RWPE2 (cell line): ENCODE data around the gene SERPINB5.

ENCODE experiments used
- ATAC-seq: fragments of 200-7000 bp; cut with Tn5 transposase; 3 replicates; pipeline ENCODE4 v1.9.1; 2021; ENCODE audit warnings: low read depth
- DNase-seq: peaks from one replicate; pipeline ENCODE4 v3.0.0-alpha.2; 2020; ENCODE audit warnings: low spot score
- H3K27ac ChIP-seq: fragments of 450-650 bp; 2 replicates; pipeline ENCODE4 v1.5.1; 2017; ENCODE audit warnings: mild to moderate bottlenecking; ENCODE audit not compliant: poor library complexity, severe bottlenecking
- H3K27me3 ChIP-seq: fragments of 250-450 bp; sonication (Bioruptor Pico); 2 replicates; pipeline ENCODE4 v1.5.1; 2021; ENCODE audit warnings: mild to moderate bottlenecking, moderate library complexity; ENCODE audit not compliant: insufficient read depth, poor library complexity, severe bottlenecking
- H3K36me3 ChIP-seq: fragments of 250-450 bp; sonication (Bioruptor Pico); 2 replicates; pipeline ENCODE4 v1.5.1; 2020; ENCODE audit warnings: low read depth, mild to moderate bottlenecking, moderate library complexity
- H3K4me1 ChIP-seq: fragments of 250-450 bp; sonication (Bioruptor Pico); 2 replicates; pipeline ENCODE4 v1.5.1; 2021; ENCODE audit warnings: mild to moderate bottlenecking, moderate library complexity; ENCODE audit not compliant: insufficient read depth, poor library complexity, severe bottlenecking
- H3K4me3 ChIP-seq: fragments of 250-450 bp; sonication (Bioruptor Pico); 2 replicates; pipeline ENCODE4 v1.5.1; 2021; ENCODE audit warnings: mild to moderate bottlenecking, moderate library complexity; ENCODE audit not compliant: severe bottlenecking
- H3K9me3 ChIP-seq: fragments of 250-450 bp; sonication (Bioruptor Pico); 2 replicates; pipeline ENCODE4 v1.5.1; 2021; ENCODE audit warnings: mild to moderate bottlenecking, moderate library complexity; ENCODE audit not compliant: severe bottlenecking
- TF ChIP-seq, protein P1 (sequence below): fragments of 450-650 bp; IDR thresholded peaks from one replicate; pipeline ENCODE4 v1.5.1; 2017; ENCODE audit warnings: mild to moderate bottlenecking, moderate library complexity; ENCODE audit not compliant: poor library complexity, severe bottlenecking

SERPINB5 gene

DNA sequence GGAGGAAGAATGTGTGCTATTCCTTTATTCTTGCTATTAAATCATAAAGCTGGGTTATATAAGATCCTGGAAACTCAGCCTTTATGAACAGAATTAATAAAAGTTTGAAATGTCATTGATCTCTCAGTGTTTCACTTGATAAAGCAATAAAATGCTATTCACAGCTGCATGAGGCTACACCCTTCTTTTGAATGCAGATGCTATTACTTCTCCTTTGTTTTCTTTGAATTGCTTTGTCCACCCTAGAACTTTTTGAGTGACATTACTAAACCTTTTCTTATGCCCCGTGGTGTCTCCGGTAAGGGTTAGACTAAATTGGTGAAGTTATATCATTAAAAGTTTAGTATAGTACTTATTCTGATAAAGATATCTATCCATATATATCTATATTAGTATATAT lies 18.9 kb downstream of the SERPINB5 start:
- TF ChIP-seq, protein P1, sequence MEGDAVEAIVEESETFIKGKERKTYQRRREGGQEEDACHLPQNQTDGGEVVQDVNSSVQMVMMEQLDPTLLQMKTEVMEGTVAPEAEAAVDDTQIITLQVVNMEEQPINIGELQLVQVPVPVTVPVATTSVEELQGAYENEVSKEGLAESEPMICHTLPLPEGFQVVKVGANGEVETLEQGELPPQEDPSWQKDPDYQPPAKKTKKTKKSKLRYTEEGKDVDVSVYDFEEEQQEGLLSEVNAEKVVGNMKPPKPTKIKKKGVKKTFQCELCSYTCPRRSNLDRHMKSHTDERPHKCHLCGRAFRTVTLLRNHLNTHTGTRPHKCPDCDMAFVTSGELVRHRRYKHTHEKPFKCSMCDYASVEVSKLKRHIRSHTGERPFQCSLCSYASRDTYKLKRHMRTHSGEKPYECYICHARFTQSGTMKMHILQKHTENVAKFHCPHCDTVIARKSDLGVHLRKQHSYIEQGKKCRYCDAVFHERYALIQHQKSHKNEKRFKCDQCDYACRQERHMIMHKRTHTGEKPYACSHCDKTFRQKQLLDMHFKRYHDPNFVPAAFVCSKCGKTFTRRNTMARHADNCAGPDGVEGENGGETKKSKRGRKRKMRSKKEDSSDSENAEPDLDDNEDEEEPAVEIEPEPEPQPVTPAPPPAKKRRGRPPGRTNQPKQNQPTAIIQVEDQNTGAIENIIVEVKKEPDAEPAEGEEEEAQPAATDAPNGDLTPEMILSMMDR = no peak
- no peaks in the 10 kb centered on the region for H3K9me3 ChIP-seq
- H3K27ac ChIP-seq = no peak overlapping the region
- no peak overlapping the region for H3K4me3 ChIP-seq
- DNase-seq = no peak
- no peaks in the 10 kb centered on the region for H3K27me3 ChIP-seq
- H3K4me1 ChIP-seq = no peaks in the 10 kb centered on the region
- peaks cover 98% of the 10 kb centered on the region for H3K36me3 ChIP-seq
- no peak for ATAC-seq

DNA sequence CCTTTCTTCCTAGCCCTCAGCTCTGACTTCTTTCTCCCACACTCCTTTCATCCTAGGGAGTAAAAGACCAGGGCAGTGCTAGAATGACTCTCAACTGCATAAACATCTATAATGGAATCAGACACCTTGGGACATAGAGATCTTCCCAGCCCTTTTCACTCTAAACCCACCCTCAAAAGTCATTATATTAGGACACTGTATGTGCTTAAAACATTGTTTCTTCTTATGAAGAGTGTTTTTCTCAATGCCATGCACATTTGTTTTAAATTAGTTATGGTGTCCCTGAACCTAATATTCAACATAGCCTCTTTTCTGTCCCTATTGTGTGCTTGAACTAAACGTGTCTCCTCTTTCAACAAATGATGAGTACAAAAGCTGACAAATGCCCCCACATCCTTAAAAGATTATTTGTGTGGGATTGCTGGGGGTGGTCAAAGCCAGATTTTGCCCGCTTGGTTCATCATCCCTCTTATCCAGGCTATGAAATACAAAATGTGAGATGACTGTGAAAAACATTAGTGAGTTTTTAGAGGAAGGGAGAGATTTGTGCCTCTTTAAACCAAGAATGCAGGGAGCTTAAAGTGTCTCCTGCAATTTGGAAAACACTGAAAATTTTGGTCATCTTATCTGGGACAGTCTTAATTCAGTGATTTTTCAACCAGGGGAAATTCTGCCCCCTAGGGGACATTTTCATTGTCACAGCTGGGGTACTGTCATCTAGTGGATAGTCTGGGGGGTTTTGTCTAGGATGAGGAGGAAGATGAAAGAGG lies 29.0 kb downstream of the SERPINB5 start:
- TF ChIP-seq, protein P1 = peak; percentile 85
- Histone ChIP-seq H3K27me3 (no peaks in the 10 kb centered on the region), H3K4me3 (no peak overlapping the region), H3K9me3 (no peaks in the 10 kb centered on the region), H3K27ac (peak overlapping the region; percentile 30), H3K4me1 (no peaks in the 10 kb centered on the region), H3K36me3 (peaks cover 39% of the 10 kb centered on the region)
- ATAC-seq = peak; percentile 71
- no peak for DNase-seq

DNA sequence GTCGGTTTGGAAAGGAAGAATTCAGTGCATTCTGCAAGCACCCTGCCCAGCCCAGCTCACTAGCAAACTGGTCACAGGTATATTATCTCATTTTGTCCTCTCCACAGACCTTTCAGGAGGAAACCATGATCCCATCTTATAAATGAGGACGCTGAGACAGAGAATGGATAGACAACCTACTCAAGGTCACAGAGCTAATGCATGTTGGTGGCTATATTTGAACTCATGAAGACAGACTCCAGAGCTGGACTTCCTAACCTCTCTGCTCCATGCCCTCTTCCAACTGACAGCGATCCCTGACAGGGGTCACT lies 29.5 kb downstream of the SERPINB5 start:
- H3K9me3 ChIP-seq = no peaks in the 10 kb centered on the region
- TF ChIP-seq, protein P1 = peak; percentile 55
- peaks cover 36% of the 10 kb centered on the region for H3K36me3 ChIP-seq
- H3K4me3 ChIP-seq = no peak overlapping the region
- H3K4me1 ChIP-seq = no peaks in the 10 kb centered on the region
- peak overlapping the region; percentile 30 for H3K27ac ChIP-seq
- no peaks in the 10 kb centered on the region for H3K27me3 ChIP-seq
- DNase-seq (no peak), ATAC-seq (no peak; the same call in 2 of the 3 replicates)

DNA sequence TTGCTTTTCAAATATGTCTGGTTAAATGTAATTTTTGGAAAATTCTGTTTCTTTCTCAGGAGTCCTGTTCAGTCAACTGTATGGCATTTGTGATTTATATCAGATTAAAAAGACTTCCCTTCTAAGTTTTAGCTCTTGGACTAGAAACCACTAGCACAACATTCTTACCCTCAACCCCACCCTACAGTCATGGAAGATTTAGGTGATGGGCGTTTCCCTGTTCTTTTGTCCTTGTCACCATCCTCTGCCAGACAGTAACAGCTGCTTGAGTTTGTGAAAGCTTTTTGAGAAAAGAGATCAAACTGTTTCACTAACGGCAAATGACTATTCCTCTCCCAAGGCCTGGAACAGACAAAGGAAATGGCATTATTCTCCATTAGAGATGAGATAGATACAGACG lies 31.8 kb downstream of the SERPINB5 start:
- Histone ChIP-seq H3K4me1 (no peaks in the 10 kb centered on the region), H3K27me3 (no peaks in the 10 kb centered on the region), H3K27ac (no peak overlapping the region), H3K4me3 (no peak overlapping the region), H3K9me3 (no peaks in the 10 kb centered on the region), H3K36me3 (peaks cover 13% of the 10 kb centered on the region)
- TF ChIP-seq, protein P1 = no peak
- DNase-seq (no peak), ATAC-seq (no peak)

DNA sequence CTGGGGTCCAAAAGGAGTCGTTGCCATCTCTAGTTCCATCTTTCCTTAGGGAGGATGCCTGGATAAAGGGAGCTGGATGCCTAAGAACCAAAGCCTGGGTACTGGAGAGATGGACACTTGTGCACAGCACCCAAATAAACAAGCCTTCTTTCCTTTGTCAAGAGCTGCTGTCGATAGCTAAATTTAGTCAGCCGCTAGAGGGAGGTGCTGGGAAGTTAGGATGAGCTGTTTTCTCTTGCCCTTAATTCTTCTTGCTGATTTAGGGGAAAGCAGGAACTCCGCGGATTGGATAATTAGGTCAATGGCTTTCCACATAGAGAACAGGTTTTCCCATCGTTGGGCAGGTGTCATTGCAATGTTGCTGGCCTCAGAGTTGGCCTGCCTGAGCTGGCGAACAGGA lies 34.5 kb downstream of the SERPINB5 start:
- Histone ChIP-seq H3K4me3 (no peak overlapping the region), H3K27ac (no peak overlapping the region), H3K36me3 (no peaks in the 10 kb centered on the region), H3K27me3 (no peaks in the 10 kb centered on the region), H3K9me3 (no peaks in the 10 kb centered on the region), H3K4me1 (no peaks in the 10 kb centered on the region)
- TF ChIP-seq, protein P1 = peak; percentile 83
- DNase-seq (no peak), ATAC-seq (peak; percentile 59)
